ENCODE results near the gene PTPRN2.

PTPRN2 gene

GRCh38 chr7:158140538-158141220 is 446.9 kb downstream of the PTPRN2 start:
- FAIRE-seq (no peak), DNase-seq (ENCODE audit: insufficient read length, low spot score) (no peak)

- FAIRE-seq (no peak), DNase-seq (ENCODE audit: insufficient read length, low spot score) (no peak)
Measured at GRCh38 chr7:158139499-158139898, 448.1 kb downstream of the PTPRN2 start.

GRCh38 chr7:158138329-158138597 is 449.4 kb downstream of the PTPRN2 start:
- FAIRE-seq (no peak), DNase-seq (ENCODE audit: insufficient read length, low spot score) (no peak)

- DNase-seq (ENCODE audit: insufficient read length, low spot score) (no peak), FAIRE-seq (no peak)
Measured at GRCh38 chr7:158137516-158138328, 449.9 kb downstream of the PTPRN2 start.

GRCh38 chr7:158135931-158136330 is 451.7 kb downstream of the PTPRN2 start:
- DNase-seq (ENCODE audit: insufficient read length, low spot score) = no peak
- no peak for FAIRE-seq

GRCh38 chr7:158134824-158135223 is 452.8 kb downstream of the PTPRN2 start:
- DNase-seq (ENCODE audit: insufficient read length, low spot score) (no peak), FAIRE-seq (no peak)

- FAIRE-seq = no peak
- no peak for DNase-seq (ENCODE audit: insufficient read length, low spot score)
Measured at GRCh38 chr7:158133515-158134271, 453.9 kb downstream of the PTPRN2 start.

GRCh38 chr7:158133057-158133456 is 454.6 kb downstream of the PTPRN2 start:
- DNase-seq (ENCODE audit: insufficient read length, low spot score) (no peak), FAIRE-seq (no peak)

- FAIRE-seq (no peak), DNase-seq (ENCODE audit: insufficient read length, low spot score) (no peak)
Measured at GRCh38 chr7:158130023-158130409, 457.6 kb downstream of the PTPRN2 start.

GRCh38 chr7:158129037-158130022 is 458.3 kb downstream of the PTPRN2 start:
- DNase-seq (ENCODE audit: insufficient read length, low spot score) (no peak), FAIRE-seq (peak; percentile 79)

GRCh38 chr7:158128572-158128971 is 459.1 kb downstream of the PTPRN2 start:
- DNase-seq (ENCODE audit: insufficient read length, low spot score) (no peak), FAIRE-seq (no peak)

GRCh38 chr7:158127241-158127640 is 460.4 kb downstream of the PTPRN2 start:
- FAIRE-seq = no peak
- DNase-seq (ENCODE audit: insufficient read length, low spot score) = no peak

- FAIRE-seq (no peak), DNase-seq (ENCODE audit: insufficient read length, low spot score) (no peak)
Measured at GRCh38 chr7:158126661-158127060, 461.0 kb downstream of the PTPRN2 start.

- FAIRE-seq (no peak), DNase-seq (ENCODE audit: insufficient read length, low spot score) (no peak)
Measured at GRCh38 chr7:158125721-158126120, 461.9 kb downstream of the PTPRN2 start.

GRCh38 chr7:158125091-158125490 is 462.5 kb downstream of the PTPRN2 start:
- FAIRE-seq = no peak

GRCh38 chr7:158124671-158125079 is 462.9 kb downstream of the PTPRN2 start:
- DNase-seq (ENCODE audit: insufficient read length, low spot score) (no peak), FAIRE-seq (no peak)

More at GRCh38 chr7:158125091-158125490, 462.5 kb downstream of the PTPRN2 start:
- DNase-seq (ENCODE audit: insufficient read length, low spot score) = no peak

- DNase-seq (ENCODE audit: insufficient read length, low spot score) = no peak
- FAIRE-seq = no peak
Measured at GRCh38 chr7:158123753-158124152, 463.9 kb downstream of the PTPRN2 start.

- DNase-seq (ENCODE audit: insufficient read length, low spot score) (no peak), FAIRE-seq (no peak)
Measured at GRCh38 chr7:158123214-158123613, 464.4 kb downstream of the PTPRN2 start.

- DNase-seq (ENCODE audit: insufficient read length, low spot score) (no peak), FAIRE-seq (no peak)
Measured at GRCh38 chr7:158121441-158122045, 466.1 kb downstream of the PTPRN2 start.

GRCh38 chr7:158120716-158121115 is 466.9 kb downstream of the PTPRN2 start:
- FAIRE-seq (no peak), DNase-seq (ENCODE audit: insufficient read length, low spot score) (no peak)
